Kidney capillary endothelial cell (primary cell): Measurements from ENCODE around the gene CNTRL.
"Not testable (repeated sequence)": the region's sequence is repeated elsewhere in the genome, so short reads cannot be mapped to it uniquely, and the experiment has no call there.

ENCODE experiments used
- DNase-seq: peaks from one replicate; pipeline ENCODE4 v3.0.0-alpha.2; 2018; ENCODE audit warnings: low spot score

The CNTRL gene

GRCh38 chr9:121129384-121129783 lies 54.6 kb downstream of the CNTRL start:
- DNase-seq = not testable (repeated sequence)

DNA sequence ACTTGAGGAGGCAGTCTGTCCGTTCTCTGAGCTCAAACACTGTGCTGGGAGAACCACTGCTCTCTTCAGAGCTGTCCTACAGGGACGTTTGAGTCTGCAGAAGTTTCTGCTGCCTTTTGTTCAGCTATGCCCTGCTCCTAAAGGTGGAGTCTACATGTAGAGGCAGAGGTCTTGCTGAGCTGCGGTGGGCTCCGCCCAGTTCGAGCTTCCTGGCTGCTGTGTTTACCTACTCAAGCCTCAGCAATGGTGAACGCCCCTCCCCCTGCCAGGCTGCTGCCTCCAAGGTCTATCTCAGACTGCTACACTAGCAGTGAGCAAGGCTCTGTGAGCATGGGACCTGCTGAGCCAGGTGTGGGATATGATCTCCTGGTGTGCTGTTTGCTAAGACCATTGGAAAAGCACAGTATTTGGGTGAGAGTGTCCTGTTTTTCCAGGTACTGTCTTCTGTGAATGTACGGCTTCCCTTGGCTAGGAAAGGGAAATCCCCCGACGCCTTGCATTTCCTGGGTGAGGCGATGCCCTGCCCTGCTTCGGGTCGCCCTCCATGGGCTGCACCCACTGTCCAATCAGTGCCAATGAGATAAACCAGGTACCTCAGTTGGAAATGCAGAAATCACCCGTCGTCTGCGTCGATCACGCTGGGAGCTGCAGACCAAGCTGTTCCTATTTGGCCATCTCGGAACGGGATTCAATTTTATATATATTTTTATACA lies 58.5 kb downstream of the CNTRL start:
- DNase-seq = no peak

DNA sequence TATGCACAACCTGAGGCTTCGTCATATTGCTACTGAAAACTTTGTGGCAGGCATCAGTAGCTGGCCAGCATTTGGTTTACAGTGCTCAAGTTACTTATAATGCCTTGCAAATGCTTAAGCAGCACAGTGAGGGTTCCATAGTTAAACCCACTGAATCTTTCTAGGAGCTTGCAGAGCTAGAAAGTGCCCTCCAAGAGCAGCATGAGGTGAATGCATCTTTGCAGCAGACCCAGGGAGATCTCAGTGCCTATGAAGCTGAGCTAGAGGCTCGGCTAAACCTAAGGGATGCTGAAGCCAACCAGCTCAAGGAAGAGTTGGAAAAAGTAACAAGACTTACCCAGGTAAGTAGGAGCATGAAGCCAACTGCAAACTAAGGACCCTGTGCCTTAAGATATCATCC lies 60.9 kb downstream of the CNTRL start:
- no peak for DNase-seq

GRCh38 chr9:121138561-121138960 lies 63.8 kb downstream of the CNTRL start:
- no peak for DNase-seq

DNA sequence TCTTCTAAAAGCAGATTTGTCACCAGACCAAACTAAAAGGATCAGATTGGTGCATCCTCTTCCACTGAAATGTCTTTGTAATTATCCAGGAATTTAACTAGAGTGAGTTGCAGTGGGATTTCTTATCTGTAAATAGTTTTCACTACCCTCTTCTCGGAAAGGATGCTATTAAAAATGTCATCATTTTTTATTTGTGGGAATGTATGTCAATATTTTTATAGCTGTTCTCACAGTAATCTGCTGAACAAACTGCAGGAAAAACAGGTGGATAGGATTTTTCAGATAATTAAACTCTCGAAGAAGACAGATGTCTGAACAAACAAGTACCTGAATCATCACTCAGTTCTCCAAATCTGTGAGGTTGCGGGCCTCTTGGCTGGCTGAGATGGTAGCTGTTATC lies 64.2 kb downstream of the CNTRL start:
- DNase-seq = no peak

DNA sequence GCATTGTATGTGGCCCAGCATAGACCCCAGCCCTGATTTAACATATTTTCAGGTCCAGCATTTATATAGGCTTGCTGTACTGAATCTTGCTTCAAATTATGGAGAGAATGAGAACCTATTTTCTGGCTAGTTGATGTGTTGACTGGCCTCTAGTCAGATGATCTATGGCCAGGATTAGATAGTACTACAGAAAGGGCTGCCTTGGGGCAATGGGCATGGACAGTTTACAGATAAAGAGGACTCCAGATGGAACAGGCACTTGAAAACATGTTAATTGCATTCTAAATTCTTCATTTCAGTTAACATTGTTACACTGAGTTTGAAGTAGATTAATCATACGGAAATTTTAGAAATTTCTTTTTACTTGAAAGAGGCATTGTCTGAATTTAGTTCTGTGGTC lies 65.4 kb downstream of the CNTRL start:
- DNase-seq = no peak

DNA sequence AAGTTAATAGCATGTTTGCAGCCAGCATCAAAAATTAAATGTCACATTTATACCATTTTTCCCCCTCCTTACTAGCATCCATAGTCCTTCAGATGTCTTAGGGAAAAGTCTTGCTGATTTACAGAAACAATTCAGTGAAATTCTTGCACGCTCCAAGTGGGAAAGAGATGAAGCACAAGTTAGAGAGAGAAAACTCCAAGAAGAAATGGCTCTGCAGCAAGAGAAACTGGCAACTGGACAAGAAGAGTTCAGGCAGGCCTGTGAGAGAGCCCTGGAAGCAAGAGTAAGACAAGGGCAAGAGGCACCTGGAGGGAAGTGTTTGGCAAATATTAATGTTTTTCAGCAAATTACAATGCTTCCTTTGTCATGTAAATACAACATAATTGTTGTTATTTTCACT lies 66.6 kb downstream of the CNTRL start:
- no peak for DNase-seq

GRCh38 chr9:121141706-121142105 lies 67.0 kb downstream of the CNTRL start:
- no peak for DNase-seq

GRCh38 chr9:121143771-121144170 lies 69.0 kb downstream of the CNTRL start:
- DNase-seq = no peak

DNA sequence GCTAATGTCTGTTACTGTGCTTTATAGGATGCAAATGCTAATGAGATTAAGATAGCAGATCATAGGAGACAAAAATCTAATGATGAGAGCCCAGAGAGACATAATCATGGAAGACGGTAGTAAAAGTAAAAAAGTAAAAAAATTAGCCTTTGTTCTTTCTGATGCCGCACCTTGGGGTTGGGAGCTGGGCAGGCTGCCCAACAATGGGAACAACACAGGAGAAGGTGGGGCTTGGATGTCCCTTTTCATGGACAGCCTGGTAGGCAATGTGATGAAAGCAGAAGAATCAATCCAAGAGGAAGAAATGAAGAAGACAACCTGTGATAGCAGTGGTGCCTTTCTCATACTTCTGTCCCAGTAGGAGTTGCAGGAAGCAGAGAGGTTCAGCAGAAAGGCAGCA lies 69.7 kb downstream of the CNTRL start:
- no peak for DNase-seq

- no peak for DNase-seq
Observed at GRCh38 chr9:121150188-121150587, 75.4 kb downstream of the CNTRL start.

GRCh38 chr9:121153642-121154041 lies 78.9 kb downstream of the CNTRL start:
- no peak for DNase-seq

GRCh38 chr9:121154782-121155181 lies 80.0 kb downstream of the CNTRL start:
- DNase-seq = no peak

DNA sequence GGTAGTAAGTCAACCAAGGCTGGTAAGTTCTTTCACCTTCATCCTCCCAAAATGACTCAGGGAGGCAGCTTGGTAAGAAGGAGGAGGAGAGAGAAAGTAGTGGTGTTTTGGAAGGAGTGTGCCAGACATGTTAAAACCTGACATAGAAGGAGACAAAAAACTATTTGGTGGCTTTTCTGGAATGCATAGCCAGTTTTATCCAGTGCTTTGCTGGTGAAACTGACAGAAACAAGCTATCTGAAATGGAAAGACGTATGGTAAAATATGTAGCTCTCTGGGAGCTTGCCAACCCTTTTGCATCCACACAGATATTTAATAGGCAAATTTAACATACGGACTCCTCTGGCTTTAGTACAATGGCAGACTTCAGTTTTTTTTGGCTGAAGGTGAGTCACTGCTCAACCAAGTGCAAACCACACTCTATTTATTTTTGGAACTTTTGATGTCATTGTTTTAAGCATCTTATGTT lies 81.5 kb downstream of the CNTRL start:
- DNase-seq = peak; percentile 4

DNA sequence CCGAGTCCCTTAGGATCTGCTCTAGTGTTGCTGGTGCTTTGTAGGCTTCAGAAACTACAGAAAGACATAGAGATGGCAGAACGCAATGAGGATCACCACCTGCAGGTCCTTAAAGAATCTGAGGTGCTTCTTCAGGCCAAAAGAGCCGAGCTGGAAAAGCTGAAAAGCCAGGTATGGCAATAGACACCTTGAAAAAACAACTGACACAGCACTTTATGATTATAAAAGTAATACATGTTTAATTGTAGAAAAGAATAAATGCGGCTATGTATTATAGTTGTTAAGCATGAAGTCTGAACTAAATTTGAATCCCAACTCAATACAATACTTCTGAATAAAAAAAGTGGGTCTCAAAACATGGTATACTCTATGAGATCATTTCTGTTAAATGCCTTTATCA lies 83.2 kb downstream of the CNTRL start:
- DNase-seq = no peak

- DNase-seq = no peak
Observed at GRCh38 chr9:121160025-121160424, 85.3 kb downstream of the CNTRL start.

- DNase-seq = no peak
Observed at GRCh38 chr9:121168052-121168451, 93.3 kb downstream of the CNTRL start.

DNA sequence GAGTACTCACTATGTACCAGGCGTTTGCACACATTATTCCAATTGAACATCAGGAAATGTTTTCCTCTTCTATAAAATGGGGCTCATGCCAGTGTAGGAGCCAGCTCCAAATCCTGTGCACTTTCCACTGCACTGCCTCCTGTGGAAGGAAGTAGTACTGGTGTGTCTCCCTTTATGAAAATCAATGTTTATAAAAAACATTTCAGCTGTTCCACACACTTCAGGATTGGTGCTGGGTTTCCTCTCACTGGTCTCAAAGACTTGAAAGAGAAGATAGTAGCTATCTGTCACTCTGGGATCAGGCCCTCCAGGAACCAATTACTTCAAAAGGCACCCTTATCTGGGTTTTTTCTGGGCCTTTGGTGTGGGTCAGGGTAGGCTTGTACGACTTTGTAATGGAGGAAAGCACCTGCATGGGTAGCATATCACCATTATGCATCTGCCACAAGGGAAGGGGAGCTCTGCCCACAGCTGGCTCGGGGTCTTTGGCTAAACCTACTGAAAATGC lies 94.4 kb downstream of the CNTRL start:
- DNase-seq = peak; percentile 26

DNA sequence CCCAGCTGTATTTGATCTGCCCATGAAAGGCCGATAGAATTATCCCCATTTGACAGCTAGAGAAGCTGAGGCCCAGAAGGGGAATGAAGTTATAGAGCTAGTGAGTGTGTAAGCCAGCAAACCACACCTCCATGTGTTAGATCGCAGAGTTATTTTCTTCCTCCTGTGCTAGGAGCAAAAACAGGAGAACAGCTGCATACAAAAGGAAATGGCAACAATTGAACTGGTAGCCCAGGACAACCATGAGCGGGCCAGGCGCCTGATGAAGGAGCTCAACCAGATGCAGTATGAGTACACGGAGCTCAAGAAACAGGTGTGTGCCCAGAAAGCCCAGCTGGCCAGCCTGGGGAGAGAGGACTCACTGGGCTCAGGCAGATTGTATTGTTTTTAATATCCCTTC lies 96.5 kb downstream of the CNTRL start:
- DNase-seq = no peak

DNA sequence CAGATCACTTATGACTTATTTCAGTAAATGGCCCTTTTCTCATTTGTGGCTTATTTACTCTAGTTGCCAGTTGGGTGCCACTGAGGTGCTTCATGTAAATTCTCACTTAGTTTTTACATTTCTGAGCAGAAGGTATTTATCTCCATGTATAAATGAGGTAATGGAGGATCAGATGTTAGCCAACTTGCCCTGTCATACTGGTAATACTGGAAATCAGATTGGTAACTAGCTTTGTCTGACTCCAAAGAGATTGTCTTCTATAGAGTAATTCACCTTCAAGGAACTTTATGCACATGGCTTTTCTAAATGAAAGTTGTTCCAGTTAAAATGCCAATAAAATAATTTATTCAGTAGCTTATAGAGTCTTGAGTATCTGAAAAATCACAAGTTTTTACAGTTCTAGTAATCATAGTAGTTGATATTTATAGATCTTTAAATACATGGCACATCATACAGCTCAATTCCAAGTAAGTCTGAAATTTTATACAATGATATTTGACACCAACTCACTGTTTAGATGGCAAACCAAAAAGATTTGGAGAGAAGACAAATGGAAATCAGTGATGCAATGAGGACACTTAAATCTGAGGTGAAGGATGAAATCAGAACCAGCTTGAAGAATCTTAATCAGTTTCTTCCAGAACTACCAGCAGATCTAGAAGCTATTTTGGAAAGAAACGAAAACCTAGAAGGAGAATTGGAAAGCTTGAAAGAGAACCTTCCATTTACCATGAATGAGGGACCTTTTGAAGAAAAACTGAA lies 98.2 kb downstream of the CNTRL start:
- DNase-seq = no peak

- DNase-seq = no peak
Observed at GRCh38 chr9:121173501-121173900, 98.7 kb downstream of the CNTRL start.

GRCh38 chr9:121178676-121179372 lies 104.1 kb downstream of the CNTRL start:
- no peak for DNase-seq

- DNase-seq = not testable (repeated sequence)
Observed at GRCh38 chr9:121179373-121179721, 104.6 kb downstream of the CNTRL start.
